Stimulated activated memory B cell treated with anti-CD40 and anti-IgM and Interleukin-4, amounts not matched to agents 10 μg/mL and 1 μg/mL and 100 μg/mL, for 72 hours (primary cell): Measurements from ENCODE around the gene SETD6.
"Not testable (repeated sequence)": the region's sequence is repeated elsewhere in the genome, so short reads cannot be mapped to it uniquely, and the experiment has no call there.

ENCODE experiments used
- ATAC-seq: fragments of 150-1000 bp; cut with Tn5 transposase; 2 replicates; pipeline ENCODE4 v1.10.0; 2021
- H3K27ac Mint-ChIP-seq: one replicate; pipeline ENCODE4 v1.8.0; 2022; ENCODE audit warnings: mild to moderate bottlenecking, mixed read lengths
- H3K27me3 Mint-ChIP-seq: one replicate; pipeline ENCODE4 v1.8.0; 2022; ENCODE audit warnings: mixed read lengths
- H3K36me3 Mint-ChIP-seq: one replicate; pipeline ENCODE4 v1.8.0; 2022; ENCODE audit warnings: mixed read lengths
- H3K4me1 Mint-ChIP-seq: one replicate; pipeline ENCODE4 v1.8.0; 2022; ENCODE audit warnings: mixed read lengths
- H3K4me3 Mint-ChIP-seq: one replicate; pipeline ENCODE4 v1.8.0; 2022; ENCODE audit warnings: mild to moderate bottlenecking, moderate library complexity, mixed read lengths
- H3K9me3 Mint-ChIP-seq: one replicate; pipeline ENCODE4 v1.8.0; 2022; ENCODE audit warnings: mixed read lengths

Gene SETD6

DNA sequence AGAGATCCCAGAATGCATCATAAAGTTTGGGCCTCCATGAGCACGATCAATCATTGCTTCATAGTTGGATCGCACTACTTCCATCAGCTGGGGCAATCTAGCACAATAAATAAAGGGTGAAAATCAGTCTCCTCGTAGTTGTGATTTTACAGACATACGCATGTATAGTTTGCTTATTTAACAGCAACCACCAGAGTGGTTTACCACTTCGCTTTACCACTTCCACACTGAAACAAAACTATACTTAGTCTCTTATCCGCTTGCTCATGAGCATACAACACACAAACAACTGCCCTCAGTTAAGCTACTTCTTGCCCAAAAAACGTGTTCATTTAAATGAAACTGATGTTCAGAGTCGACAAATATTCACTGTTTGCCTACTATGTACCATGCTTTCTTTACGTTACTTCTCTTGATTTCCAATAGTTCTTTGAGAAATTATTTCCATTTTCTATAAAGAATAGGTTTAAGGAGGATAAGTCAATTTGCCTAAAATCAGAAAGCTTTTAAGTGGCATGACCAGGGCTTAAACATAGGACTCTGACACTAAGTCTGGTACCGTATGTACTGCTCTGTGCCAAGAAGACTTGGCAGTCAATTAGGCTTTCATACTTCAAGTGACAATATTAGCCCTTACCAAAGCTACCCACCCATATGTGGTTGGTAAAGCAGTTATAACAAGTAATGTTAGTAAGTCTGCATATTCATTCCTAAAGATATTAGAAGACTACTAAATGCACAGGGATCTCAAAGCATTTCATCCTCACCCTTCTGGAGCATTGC is 22.0 kb downstream of the SETD6 start:
- no peaks in the 10 kb centered on the region for H3K27me3 Mint-ChIP-seq
- no peak for ATAC-seq
- no peaks in the 10 kb centered on the region for H3K4me1 Mint-ChIP-seq
- no peak overlapping the region for H3K4me3 Mint-ChIP-seq
- H3K9me3 Mint-ChIP-seq: no peaks in the 10 kb centered on the region
- H3K27ac Mint-ChIP-seq: peak overlapping the region; percentile 6
- H3K36me3 Mint-ChIP-seq: peaks cover 68% of the 10 kb centered on the region

- Mint-ChIP-seq H3K27me3 (no peaks in the 10 kb centered on the region), H3K36me3 (peaks cover 62% of the 10 kb centered on the region), H3K9me3 (no peaks in the 10 kb centered on the region), H3K4me1 (no peaks in the 10 kb centered on the region), H3K4me3 (no peak overlapping the region), H3K27ac (no peak overlapping the region)
- no peak for ATAC-seq
These were observed 26.4 kb downstream of the SETD6 start for GRCh38 chr16:58541711-58542110.

DNA sequence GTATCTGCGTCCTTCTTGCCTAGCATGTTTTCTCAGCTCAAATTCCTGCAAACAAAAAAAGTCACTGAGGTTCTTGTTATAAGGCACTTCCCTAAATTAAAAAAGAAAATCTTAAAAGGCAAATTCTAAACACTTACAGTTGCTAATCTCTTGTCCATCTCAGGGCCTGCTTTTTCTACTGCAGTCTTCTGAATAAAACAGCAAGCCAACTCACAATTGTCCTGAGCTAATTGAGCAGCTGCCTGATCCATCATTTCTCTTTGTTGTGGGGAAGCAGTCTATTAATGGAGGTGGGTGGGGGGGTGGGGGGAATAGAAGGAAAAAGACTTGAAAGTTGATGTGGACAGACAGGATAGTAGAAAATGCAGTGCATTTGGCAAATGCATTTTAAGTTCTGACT is 27.0 kb downstream of the SETD6 start:
- Mint-ChIP-seq H3K27me3 (no peaks in the 10 kb centered on the region), H3K36me3 (peaks cover 61% of the 10 kb centered on the region), H3K27ac (no peak overlapping the region), H3K4me1 (no peaks in the 10 kb centered on the region), H3K9me3 (no peaks in the 10 kb centered on the region), H3K4me3 (no peak overlapping the region)
- no peak for ATAC-seq

GRCh38 chr16:58543685-58544084 is 28.4 kb downstream of the SETD6 start:
- no peak for ATAC-seq
- peaks cover 50% of the 10 kb centered on the region for H3K36me3 Mint-ChIP-seq
- no peaks in the 10 kb centered on the region for H3K27me3 Mint-ChIP-seq
- H3K4me1 Mint-ChIP-seq: no peaks in the 10 kb centered on the region
- H3K9me3 Mint-ChIP-seq: no peaks in the 10 kb centered on the region
- H3K4me3 Mint-ChIP-seq: no peak overlapping the region
- H3K27ac Mint-ChIP-seq: no peak overlapping the region

DNA sequence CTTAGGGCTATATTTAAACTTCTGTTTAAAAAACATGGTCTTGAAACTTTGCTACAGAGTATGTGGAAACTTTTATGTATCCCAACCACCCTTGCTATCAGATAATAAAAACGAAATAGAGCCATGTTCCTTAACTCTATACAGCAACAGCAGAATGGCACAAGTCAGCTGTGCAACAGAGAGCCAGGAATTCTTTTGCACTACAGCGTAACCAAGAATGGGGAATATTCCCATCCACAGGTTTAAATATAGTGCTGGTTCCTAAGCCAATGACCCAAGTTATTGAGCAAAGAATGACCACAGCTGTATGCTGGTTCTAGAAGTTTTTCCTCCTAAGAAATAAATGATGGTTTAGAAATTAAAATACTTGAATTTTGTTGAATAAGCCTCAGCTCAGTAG is 33.1 kb downstream of the SETD6 start:
- Mint-ChIP-seq H3K9me3 (no peaks in the 10 kb centered on the region), H3K27me3 (no peaks in the 10 kb centered on the region), H3K27ac (no peak overlapping the region), H3K4me1 (no peaks in the 10 kb centered on the region), H3K4me3 (no peak overlapping the region), H3K36me3 (peaks cover 65% of the 10 kb centered on the region)
- ATAC-seq: no peak

- no peaks in the 10 kb centered on the region for H3K4me1 Mint-ChIP-seq
- H3K27me3 Mint-ChIP-seq: no peaks in the 10 kb centered on the region
- no peaks in the 10 kb centered on the region for H3K9me3 Mint-ChIP-seq
- H3K4me3 Mint-ChIP-seq: no peak overlapping the region
- ATAC-seq: no peak
- no peak overlapping the region for H3K27ac Mint-ChIP-seq
- H3K36me3 Mint-ChIP-seq: peaks cover 50% of the 10 kb centered on the region
These were observed 36.2 kb downstream of the SETD6 start for GRCh38 chr16:58551496-58551895.

DNA sequence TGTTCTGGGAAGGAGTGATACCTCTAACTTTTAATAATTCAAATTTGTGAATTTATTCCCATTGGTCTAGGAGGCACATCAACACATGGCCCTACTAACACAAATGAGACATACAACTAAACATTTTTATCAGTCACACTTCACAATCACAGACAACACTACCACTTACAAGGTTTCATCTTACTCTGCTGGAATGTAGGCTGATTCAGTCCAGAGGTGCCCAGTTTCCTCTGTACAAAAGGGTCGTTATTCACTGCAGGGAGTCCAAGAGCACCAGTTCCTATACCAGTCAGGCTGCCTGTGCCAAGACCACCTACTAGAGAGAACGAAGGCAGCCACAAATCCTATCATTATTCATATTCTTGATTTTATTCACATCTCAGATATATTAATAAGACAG is 41.4 kb downstream of the SETD6 start:
- no peak overlapping the region for H3K27ac Mint-ChIP-seq
- H3K4me1 Mint-ChIP-seq: no peaks in the 10 kb centered on the region
- no peaks in the 10 kb centered on the region for H3K27me3 Mint-ChIP-seq
- H3K36me3 Mint-ChIP-seq: peaks cover 35% of the 10 kb centered on the region
- no peaks in the 10 kb centered on the region for H3K9me3 Mint-ChIP-seq
- no peak for ATAC-seq
- H3K4me3 Mint-ChIP-seq: no peak overlapping the region

DNA sequence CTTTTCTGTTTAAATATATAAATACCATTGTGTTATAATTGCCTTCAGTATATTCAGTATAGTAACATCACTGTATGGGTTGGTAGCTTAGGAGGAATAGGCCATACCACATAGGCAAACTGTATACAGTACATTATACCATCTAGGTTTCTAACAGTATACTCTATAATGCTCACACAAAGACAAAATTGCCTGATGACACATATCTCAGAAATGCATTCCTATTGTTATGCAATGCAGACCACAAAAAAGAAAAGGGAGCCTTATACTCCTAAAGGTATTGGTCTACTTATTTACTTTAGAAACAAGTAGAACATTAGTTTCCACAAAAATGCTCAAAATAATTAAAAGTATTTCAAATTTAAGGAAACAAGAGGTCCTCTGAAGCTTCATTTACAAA is 47.9 kb downstream of the SETD6 start:
- H3K36me3 Mint-ChIP-seq: peaks cover 32% of the 10 kb centered on the region
- H3K9me3 Mint-ChIP-seq: no peaks in the 10 kb centered on the region
- no peak overlapping the region for H3K4me3 Mint-ChIP-seq
- H3K27ac Mint-ChIP-seq: no peak overlapping the region
- ATAC-seq: no peak
- no peaks in the 10 kb centered on the region for H3K27me3 Mint-ChIP-seq
- H3K4me1 Mint-ChIP-seq: no peaks in the 10 kb centered on the region

GRCh38 chr16:58563775-58564174 is 48.5 kb downstream of the SETD6 start:
- peaks cover 35% of the 10 kb centered on the region for H3K36me3 Mint-ChIP-seq

DNA sequence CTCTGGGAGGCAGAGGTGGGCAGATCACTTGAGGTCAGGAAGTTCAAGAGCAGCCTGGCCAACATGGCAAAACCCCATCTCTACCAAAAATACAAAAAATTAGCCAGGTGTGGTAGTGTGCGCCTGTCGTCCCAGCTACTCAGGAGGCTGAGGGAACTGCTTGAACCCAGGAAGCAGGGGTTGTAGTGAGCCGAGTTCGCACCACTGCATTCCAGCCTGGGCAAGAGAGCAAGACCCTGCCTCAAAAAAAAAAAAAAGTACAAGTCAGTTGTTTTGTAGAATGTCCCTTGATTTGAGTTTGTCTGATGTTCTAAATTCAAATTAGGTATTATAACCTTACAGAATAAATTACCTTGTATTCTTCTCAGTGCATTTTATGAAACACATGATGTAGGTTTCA is 50.4 kb downstream of the SETD6 start:
- not testable (repeated sequence) for H3K4me3 Mint-ChIP-seq, H3K27me3 Mint-ChIP-seq, H3K27ac Mint-ChIP-seq, H3K9me3 Mint-ChIP-seq, ATAC-seq, H3K4me1 Mint-ChIP-seq
- H3K36me3 Mint-ChIP-seq: peaks cover 52% of the 10 kb centered on the region

More at GRCh38 chr16:58563775-58564174, 48.5 kb downstream of the SETD6 start:
- no peak for ATAC-seq
- Mint-ChIP-seq H3K27me3 (no peaks in the 10 kb centered on the region), H3K27ac (no peak overlapping the region), H3K9me3 (no peaks in the 10 kb centered on the region), H3K4me3 (no peak overlapping the region), H3K4me1 (no peaks in the 10 kb centered on the region)
